Activated T-helper 9 cell treated with anti-CD3 and anti-CD28 coated beads, Interleukin-2, amount 50 U/mL, for 16 hours (primary cell): ENCODE data around the gene MAP3K5.
"Not testable (repeated sequence)": the region's sequence is repeated elsewhere in the genome, so short reads cannot be mapped to it uniquely, and the experiment has no call there.

Experiments
- DNase-seq: peaks from one replicate; pipeline ENCODE4 v3.0.0-alpha.2; 2020; ENCODE audit warnings: low read depth

The MAP3K5 gene

GRCh38 chr6:136607932-136608772, 184.1 kb downstream of the MAP3K5 start:
- DNase-seq = peak; percentile 65

- DNase-seq = no peak
Measured at GRCh38 chr6:136607204-136607931, 184.9 kb downstream of the MAP3K5 start.

- no peak for DNase-seq
Measured at GRCh38 chr6:136604928-136605510, 187.3 kb downstream of the MAP3K5 start.

- no peak for DNase-seq
Measured at GRCh38 chr6:136604328-136604825, 187.9 kb downstream of the MAP3K5 start.

GRCh38 chr6:136600818-136601217, 191.5 kb downstream of the MAP3K5 start:
- no peak for DNase-seq

GRCh38 chr6:136599329-136600011, 192.8 kb downstream of the MAP3K5 start:
- no peak for DNase-seq

- no peak for DNase-seq
Measured at GRCh38 chr6:136598048-136598447, 194.2 kb downstream of the MAP3K5 start.

GRCh38 chr6:136594671-136595070, 197.6 kb downstream of the MAP3K5 start:
- no peak for DNase-seq

GRCh38 chr6:136593748-136594490, 198.4 kb downstream of the MAP3K5 start:
- DNase-seq = peak; percentile 5

- DNase-seq = no peak
Measured at GRCh38 chr6:136592930-136593673, 199.2 kb downstream of the MAP3K5 start.

GRCh38 chr6:136591617-136592016, 200.7 kb downstream of the MAP3K5 start:
- DNase-seq = no peak

- DNase-seq = not testable (repeated sequence)
Measured at GRCh38 chr6:136590846-136591245, 201.4 kb downstream of the MAP3K5 start.

GRCh38 chr6:136587527-136587926, 204.8 kb downstream of the MAP3K5 start:
- DNase-seq = no peak

GRCh38 chr6:136586295-136586694, 206.0 kb downstream of the MAP3K5 start:
- DNase-seq = no peak

- not testable (repeated sequence) for DNase-seq
Measured at GRCh38 chr6:136585523-136585922, 206.8 kb downstream of the MAP3K5 start.

- not testable (repeated sequence) for DNase-seq
Measured at GRCh38 chr6:136584290-136584689, 208.0 kb downstream of the MAP3K5 start.

GRCh38 chr6:136582711-136583471, 209.4 kb downstream of the MAP3K5 start:
- DNase-seq = no peak

GRCh38 chr6:136579800-136580199, 212.5 kb downstream of the MAP3K5 start:
- no peak for DNase-seq

GRCh38 chr6:136576821-136577220, 215.5 kb downstream of the MAP3K5 start:
- no peak for DNase-seq

GRCh38 chr6:136571496-136571895, 220.8 kb downstream of the MAP3K5 start:
- DNase-seq = no peak
